ENCODE data around the gene MACROD2. TPM values are rescaled to one million over a fixed set of nuclear protein-coding genes. Genes with fewer than 3 reads are reported as not detected.

MACROD2 gene
- total RNA-seq, 4 donors from 2014 or later = 1.8 to 4.8 (median 2.9) TPM

DNA sequence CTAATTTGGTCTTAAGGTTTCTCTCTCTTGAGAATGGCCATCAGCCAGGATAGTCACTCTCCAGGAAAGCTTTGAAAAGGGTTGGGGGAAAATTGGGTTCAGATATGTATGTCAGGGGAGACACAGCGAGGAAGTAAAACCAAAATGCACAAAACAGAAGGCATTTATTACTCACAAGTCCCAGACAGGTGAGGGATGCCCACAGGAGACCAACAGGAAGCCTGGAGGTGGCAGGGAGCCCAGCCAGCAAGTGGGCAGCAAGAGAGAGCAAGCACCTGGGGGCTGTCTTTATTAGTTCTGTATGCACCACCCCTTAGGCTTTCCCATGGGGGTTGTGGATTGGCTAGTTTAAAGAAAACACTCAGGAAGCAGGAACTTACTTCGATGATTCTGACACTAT lies 1870.2 kb downstream of the MACROD2 start:
- WGBS, 2 donors = 80 to 93% methylated on average over 2 of the region's 2 CpGs
- Histone ChIP-seq H3K4me1 (no peaks in the 10 kb centered on the region), H3K9me3 (no peaks in the 10 kb centered on the region), H3K36me3 (no peaks in the 10 kb centered on the region), H3K4me3 (no peak overlapping the region), H3K27ac (no peak overlapping the region), H3K27me3 (no peaks in the 10 kb centered on the region)
- intact Hi-C loops (cut with DNase I) = no loop called here
- TF ChIP-seq, protein P1, sequence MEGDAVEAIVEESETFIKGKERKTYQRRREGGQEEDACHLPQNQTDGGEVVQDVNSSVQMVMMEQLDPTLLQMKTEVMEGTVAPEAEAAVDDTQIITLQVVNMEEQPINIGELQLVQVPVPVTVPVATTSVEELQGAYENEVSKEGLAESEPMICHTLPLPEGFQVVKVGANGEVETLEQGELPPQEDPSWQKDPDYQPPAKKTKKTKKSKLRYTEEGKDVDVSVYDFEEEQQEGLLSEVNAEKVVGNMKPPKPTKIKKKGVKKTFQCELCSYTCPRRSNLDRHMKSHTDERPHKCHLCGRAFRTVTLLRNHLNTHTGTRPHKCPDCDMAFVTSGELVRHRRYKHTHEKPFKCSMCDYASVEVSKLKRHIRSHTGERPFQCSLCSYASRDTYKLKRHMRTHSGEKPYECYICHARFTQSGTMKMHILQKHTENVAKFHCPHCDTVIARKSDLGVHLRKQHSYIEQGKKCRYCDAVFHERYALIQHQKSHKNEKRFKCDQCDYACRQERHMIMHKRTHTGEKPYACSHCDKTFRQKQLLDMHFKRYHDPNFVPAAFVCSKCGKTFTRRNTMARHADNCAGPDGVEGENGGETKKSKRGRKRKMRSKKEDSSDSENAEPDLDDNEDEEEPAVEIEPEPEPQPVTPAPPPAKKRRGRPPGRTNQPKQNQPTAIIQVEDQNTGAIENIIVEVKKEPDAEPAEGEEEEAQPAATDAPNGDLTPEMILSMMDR (IDR thresholded peaks at IDR 0.05) = no peak
- TF ChIP-seq POLR2A (IDR thresholded peaks at IDR 0.05) = no peak
- DNase-seq = no peak

DNA sequence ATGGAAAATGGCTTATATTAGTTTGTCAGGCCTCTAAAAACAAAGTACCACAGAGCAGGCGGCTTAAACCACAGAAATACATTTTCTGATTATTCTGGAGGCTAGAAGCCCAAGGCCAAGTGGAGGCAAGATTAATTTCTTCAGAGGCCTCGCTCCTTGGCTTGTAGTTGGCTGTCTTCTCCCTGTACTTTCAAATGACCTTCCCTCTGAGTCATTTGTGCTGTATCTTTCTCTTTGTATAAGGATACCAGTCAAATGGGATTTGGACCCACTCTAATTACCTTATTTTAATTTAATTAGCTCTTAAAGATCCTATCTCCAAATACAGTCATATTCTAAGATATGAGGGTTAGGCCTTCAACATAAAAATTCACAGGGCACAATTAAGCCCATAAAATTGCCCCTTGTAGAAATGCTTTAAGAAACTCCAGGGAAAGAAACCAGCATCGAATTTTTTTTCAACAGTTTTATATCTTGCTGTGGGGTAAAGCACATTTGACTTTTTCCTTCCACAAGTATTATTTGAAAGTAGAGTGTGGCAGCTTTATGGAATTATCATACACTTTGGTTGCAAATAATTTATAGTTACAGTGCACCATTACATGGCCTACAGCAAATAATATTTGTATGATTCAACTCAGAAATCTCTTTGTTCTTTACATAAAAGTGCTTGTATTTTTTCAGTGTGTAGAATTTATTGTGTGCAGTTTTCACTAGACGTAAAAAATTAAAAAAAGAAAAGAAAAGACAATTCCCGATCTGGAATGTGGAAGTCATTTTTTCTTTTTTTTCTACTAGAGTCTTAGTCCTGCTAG lies 1871.8 kb downstream of the MACROD2 start:
- H3K27me3 ChIP-seq = no peaks in the 10 kb centered on the region
- TF ChIP-seq, protein P1 (IDR thresholded peaks at IDR 0.05) = no peak
- TF ChIP-seq POLR2A (IDR thresholded peaks at IDR 0.05) = no peak
- no peak overlapping the region for H3K27ac ChIP-seq
- intact Hi-C loops (cut with DNase I) = no loop called here
- H3K4me3 ChIP-seq = no peak overlapping the region
- H3K4me1 ChIP-seq = no peaks in the 10 kb centered on the region
- WGBS, 2 donors = 71% methylated on average over 5 of the region's 5 CpGs
- no peak for DNase-seq
- H3K36me3 ChIP-seq = no peaks in the 10 kb centered on the region
- no peaks in the 10 kb centered on the region for H3K9me3 ChIP-seq

DNA sequence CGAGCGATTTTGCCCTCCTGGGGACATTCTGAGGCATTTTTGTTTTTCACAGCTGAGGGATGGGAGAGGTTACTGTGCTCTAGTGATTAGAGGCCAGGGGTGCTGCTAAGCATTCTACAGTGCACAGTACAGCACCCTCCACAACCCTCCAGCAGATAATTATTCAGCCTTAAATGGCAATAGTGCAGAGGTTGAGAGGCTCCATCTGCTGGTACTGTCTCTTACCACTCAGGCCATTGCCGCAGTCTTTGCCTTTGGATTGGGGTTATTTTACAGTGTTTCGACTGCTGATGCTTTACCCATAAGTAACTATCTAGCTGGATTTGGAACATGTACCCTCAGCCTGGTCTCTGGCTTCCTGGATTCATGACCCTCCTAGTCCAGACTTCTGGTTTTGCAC lies 1872.6 kb downstream of the MACROD2 start:
- DNase-seq = no peak
- no peaks in the 10 kb centered on the region for H3K27me3 ChIP-seq
- H3K4me3 ChIP-seq = no peak overlapping the region
- H3K36me3 ChIP-seq = no peaks in the 10 kb centered on the region
- intact Hi-C loops (cut with DNase I) = no loop called here
- TF ChIP-seq POLR2A (IDR thresholded peaks at IDR 0.05) = no peak
- TF ChIP-seq, protein P1 (IDR thresholded peaks at IDR 0.05) = peak in 2 of 6 experiments; percentile 7 to 16
- H3K27ac ChIP-seq = no peak overlapping the region
- H3K9me3 ChIP-seq = no peaks in the 10 kb centered on the region
- WGBS, 2 donors = 92 to 95% methylated on average over 4 of the region's 4 CpGs
- no peaks in the 10 kb centered on the region for H3K4me1 ChIP-seq

GRCh38 chr20:15875446-15875845 lies 1880.1 kb downstream of the MACROD2 start:
- 63 to 69% methylated on average over 3 of the region's 3 CpGs for WGBS, 2 donors
- intact Hi-C loops (cut with DNase I) = no loop called here
- H3K27me3 ChIP-seq = no peaks in the 10 kb centered on the region
- no peak overlapping the region for H3K4me3 ChIP-seq
- TF ChIP-seq, protein P1 (IDR thresholded peaks at IDR 0.05) = no peak
- no peak for TF ChIP-seq POLR2A (IDR thresholded peaks at IDR 0.05)
- no peaks in the 10 kb centered on the region for H3K36me3 ChIP-seq
- no peaks in the 10 kb centered on the region for H3K9me3 ChIP-seq
- DNase-seq = no peak
- H3K4me1 ChIP-seq = no peaks in the 10 kb centered on the region
- H3K27ac ChIP-seq = no peak overlapping the region

DNA sequence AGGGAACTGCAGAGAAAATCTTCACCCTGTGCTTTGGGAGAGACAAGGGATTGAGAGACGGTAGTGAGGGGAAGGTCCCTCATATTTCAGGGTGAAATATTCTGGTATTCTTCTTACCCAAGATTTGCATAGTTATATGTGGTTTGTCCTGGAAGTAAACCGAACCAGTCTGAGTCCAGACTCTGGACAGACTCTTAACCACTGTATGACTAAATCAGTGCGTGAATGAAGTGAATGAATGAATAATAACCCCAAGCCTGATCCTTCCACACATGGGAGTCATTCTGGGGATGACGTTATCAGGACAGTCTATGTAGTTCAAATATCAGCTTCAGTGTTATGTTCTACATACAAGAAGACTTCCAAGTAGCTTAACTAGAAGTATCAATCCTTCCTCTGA lies 1887.2 kb downstream of the MACROD2 start:
- 77 to 83% methylated on average over 4 of the region's 4 CpGs for WGBS, 2 donors
- intact Hi-C loops (cut with DNase I) = no loop called here
- no peak overlapping the region for H3K27ac ChIP-seq
- H3K36me3 ChIP-seq = no peaks in the 10 kb centered on the region
- TF ChIP-seq, protein P1 (IDR thresholded peaks at IDR 0.05) = no peak
- TF ChIP-seq POLR2A (IDR thresholded peaks at IDR 0.05) = no peak
- no peak overlapping the region for H3K4me3 ChIP-seq
- no peaks in the 10 kb centered on the region for H3K27me3 ChIP-seq
- peaks cover 0 to 6% (median 0%) of the 10 kb centered on the region in 3 donors for H3K9me3 ChIP-seq
- no peak for DNase-seq
- H3K4me1 ChIP-seq = no peaks in the 10 kb centered on the region
